Transverse colon (tissue), 4 donors: Measurements from ENCODE around the gene JUP. TPM values are rescaled to one million over a fixed set of nuclear protein-coding genes. Genes with fewer than 3 reads are reported as not detected.

Experiments used
- DNase-seq: peaks from one replicate; pipeline ENCODE4 v3.0.0-alpha.2; 2019
- H3K27ac ChIP-seq, 4 donors: fragments of 200-600 bp; sonication (generic); 2 replicates each; pipeline ENCODE4 v1.5.1; 2016 to 2018; ENCODE audit warnings: inconsistent platforms in 4 of 4
- H3K27me3 ChIP-seq: fragments of 200-600 bp; sonication (generic); 2 replicates; pipeline ENCODE4 v1.5.1; 2017; ENCODE audit warnings: inconsistent platforms
- H3K36me3 ChIP-seq, 4 donors: fragments of 200-600 bp; sonication (generic); 2 replicates each; pipeline ENCODE4 v1.5.1; 2017 to 2019; ENCODE audit warnings: inconsistent platforms in 4 of 4
- H3K4me1 ChIP-seq, 4 donors: fragments of 200-600 bp; sonication (generic); 2 replicates each; pipeline ENCODE4 v1.5.1; 2017 to 2020; ENCODE audit warnings: inconsistent platforms in 4 of 4
- H3K4me3 ChIP-seq, 4 donors: fragments of 200-600 bp; sonication (generic); 1 replicate in 1 of 4; 2 replicates in 3 of 4; pipeline versions ENCODE4 v1.5.1 to v1.6.1; 2017 to 2019; ENCODE audit warnings: inconsistent platforms in 4 of 4
- H3K9me3 ChIP-seq, 2 donors: fragments of 200-600 bp; sonication (generic); 2 replicates each; pipeline ENCODE4 v1.5.1; 2017 to 2019; ENCODE audit warnings: inconsistent platforms in 2 of 2
- EP300 ChIP-seq: sonication (generic); formaldehyde crosslinking; IDR thresholded peaks from one replicate; pipeline ENCODE4 v1.6.1; 2017; ENCODE audit warnings: antibody characterized with exemption, low read depth
- POLR2A ChIP-seq: fragments of 450-650 bp; IDR thresholded peaks from one replicate; pipeline ENCODE4 v1.6.1; 2016; ENCODE audit warnings: antibody characterized with exemption, mild to moderate bottlenecking, moderate library complexity
- POLR2AphosphoS5 ChIP-seq, 3 donors: sonication (generic); formaldehyde crosslinking; IDR thresholded peaks; one replicate each; pipeline ENCODE4 v1.6.1; 2016; ENCODE audit warnings: antibody characterized with exemption in 3 of 3
- WGBS, 2 donors: methylation state at CpG; one replicate each; pipeline ENCODE4 v1.1.5; 2018; ENCODE audit warnings: low coverage in 1 of 2; 5-methylcytosine and 5-hydroxymethylcytosine counted together
- in situ Hi-C, 4 donors: fragments of 200-750 bp; cut with MboI; loops; one replicate each; pipeline versions ENCODE4 v1.15.0 to v1.15.1; 2017; ENCODE audit warnings: low sequenced_read_pairs in 3 of 4, low pct_ligation_motif_present in 1 of 4, low pct_unique_long_range_greater_than_20kb in 1 of 4
- intact Hi-C: fragments of 100-400 bp; cut with DNase I; formaldehyde crosslinking; loops from one replicate; pipeline ENCODE4 v1.15.1; 2023; ENCODE audit warnings: low total_unique reads
- total RNA-seq, 4 donors: library from RNA; depleted of rRNA; stranded (reverse); fragments of >200 nt; gene quantifications; one replicate each; pipeline ENCODE4 v1.1.0, GENCODE V29; 2016
- TF ChIP-seq, protein P1 (sequence below), 5 experiments: fragments of 200-600 bp in 3 of 5; fragments of 450-650 bp in 2 of 5; sonication (generic) in 3 of 5; IDR thresholded peaks; 1 replicate in 2 of 5; 2 replicates in 3 of 5; pipeline ENCODE4 v1.5.1; 2016 to 2017; ENCODE audit warnings: antibody characterized with exemption in 5 of 5, inconsistent platforms in 3 of 5, mild to moderate bottlenecking in 2 of 5, moderate library complexity in 1 of 5

Gene JUP
- total RNA-seq, 4 donors from 2014 or later = 396 to 595 (median 513) TPM

GRCh38 chr17:41800601-41801373 is 14.3 kb upstream of the JUP start:
- WGBS, 2 donors = 31% methylated on average over 18 of the region's 18 CpGs; no CpG with 5 or more reads in 1 of the 2 donors
- in situ Hi-C loops = loop anchor here (5.0 to 10.0 kb wide), 2 partner anchors 63 to 66 kb away; partner anchors contain the start of gene HAP1 (in 2 of the 4)
- no peak overlapping the region for H3K4me3 ChIP-seq
- no peaks in the 10 kb centered on the region for H3K9me3 ChIP-seq
- H3K27me3 ChIP-seq = no peaks in the 10 kb centered on the region
- H3K27ac ChIP-seq = peak overlapping the region; percentile 76 to 82 (median 80)
- TF ChIP-seq POLR2AphosphoS5 (IDR thresholded peaks at IDR 0.05) = peak; percentile 29 to 65 (median 50)
- TF ChIP-seq, protein P1, sequence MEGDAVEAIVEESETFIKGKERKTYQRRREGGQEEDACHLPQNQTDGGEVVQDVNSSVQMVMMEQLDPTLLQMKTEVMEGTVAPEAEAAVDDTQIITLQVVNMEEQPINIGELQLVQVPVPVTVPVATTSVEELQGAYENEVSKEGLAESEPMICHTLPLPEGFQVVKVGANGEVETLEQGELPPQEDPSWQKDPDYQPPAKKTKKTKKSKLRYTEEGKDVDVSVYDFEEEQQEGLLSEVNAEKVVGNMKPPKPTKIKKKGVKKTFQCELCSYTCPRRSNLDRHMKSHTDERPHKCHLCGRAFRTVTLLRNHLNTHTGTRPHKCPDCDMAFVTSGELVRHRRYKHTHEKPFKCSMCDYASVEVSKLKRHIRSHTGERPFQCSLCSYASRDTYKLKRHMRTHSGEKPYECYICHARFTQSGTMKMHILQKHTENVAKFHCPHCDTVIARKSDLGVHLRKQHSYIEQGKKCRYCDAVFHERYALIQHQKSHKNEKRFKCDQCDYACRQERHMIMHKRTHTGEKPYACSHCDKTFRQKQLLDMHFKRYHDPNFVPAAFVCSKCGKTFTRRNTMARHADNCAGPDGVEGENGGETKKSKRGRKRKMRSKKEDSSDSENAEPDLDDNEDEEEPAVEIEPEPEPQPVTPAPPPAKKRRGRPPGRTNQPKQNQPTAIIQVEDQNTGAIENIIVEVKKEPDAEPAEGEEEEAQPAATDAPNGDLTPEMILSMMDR (IDR thresholded peaks at IDR 0.05) = no peak
- peak; percentile 23 for TF ChIP-seq POLR2A
- peak; percentile 36 for TF ChIP-seq EP300
- intact Hi-C loops = no loop called here
- DNase-seq = peak; percentile 92
- no peaks in the 10 kb centered on the region for H3K36me3 ChIP-seq
- peaks cover 11 to 17% (median 16%) of the 10 kb centered on the region in 4 donors for H3K4me1 ChIP-seq

DNA sequence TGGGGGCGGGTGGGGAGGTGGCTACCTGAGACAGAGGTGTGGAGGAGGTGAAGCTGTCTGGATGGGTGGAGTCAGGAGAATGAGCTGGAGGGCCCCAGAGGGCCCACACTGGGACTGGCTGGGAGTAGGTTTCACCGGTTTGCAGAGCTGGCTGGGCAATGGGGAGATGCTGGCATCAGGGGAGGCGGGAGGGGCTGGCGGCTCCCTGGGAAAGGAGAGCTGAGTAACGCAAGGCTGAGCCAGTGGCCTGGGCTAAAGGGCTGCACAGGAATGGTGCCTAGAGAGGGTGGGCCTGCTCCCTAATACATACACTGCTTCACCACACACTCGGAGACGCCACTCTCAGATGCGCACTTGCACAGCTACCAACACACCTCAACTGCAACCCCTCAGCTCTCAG is 12.9 kb upstream of the JUP start:
- no peak overlapping the region for H3K4me3 ChIP-seq
- DNase-seq = no peak
- in situ Hi-C loops (no loop called here), intact Hi-C loops (no loop called here)
- no peaks in the 10 kb centered on the region for H3K27me3 ChIP-seq
- no peaks in the 10 kb centered on the region for H3K36me3 ChIP-seq
- H3K9me3 ChIP-seq = no peaks in the 10 kb centered on the region
- no peak for TF ChIP-seq POLR2A
- no peak for TF ChIP-seq POLR2AphosphoS5 (IDR thresholded peaks at IDR 0.05)
- TF ChIP-seq EP300 = no peak
- TF ChIP-seq, protein P1 (IDR thresholded peaks at IDR 0.05) = no peak
- no peak overlapping the region for H3K27ac ChIP-seq
- H3K4me1 ChIP-seq = peaks cover 11 to 22% (median 17%) of the 10 kb centered on the region in 4 donors
- WGBS, 2 donors = 88 to 100% methylated on average over 3 to 8 of the region's 8 CpGs

GRCh38 chr17:41797377-41797776 is 10.9 kb upstream of the JUP start:
- H3K4me1 ChIP-seq = peaks cover 25 to 42% (median 36%) of the 10 kb centered on the region in 4 donors
- WGBS, 2 donors = 90 to 97% methylated on average over 3 of the region's 3 CpGs

More at GRCh38 chr17:41797377-41797776, 10.9 kb upstream of the JUP start:
- no peak for DNase-seq
- no peaks in the 10 kb centered on the region for H3K9me3 ChIP-seq
- no peaks in the 10 kb centered on the region for H3K36me3 ChIP-seq
- H3K27me3 ChIP-seq = no peaks in the 10 kb centered on the region
- no peak overlapping the region for H3K4me3 ChIP-seq
- in situ Hi-C loops = no loop called here
- no peak overlapping the region for H3K27ac ChIP-seq
- intact Hi-C loops = no loop called here
- TF ChIP-seq EP300 (no peak), POLR2AphosphoS5 (IDR thresholded peaks at IDR 0.05) (no peak), POLR2A (peak; percentile 33)
- TF ChIP-seq, protein P1 (IDR thresholded peaks at IDR 0.05) = no peak
